Endothelial cell of umbilical vein (primary cell): ENCODE measurements around the gene AGRN.

Experiments
- CTCF ChIP-seq, 2 donors: IDR thresholded peaks; 1 replicate in 1 of 2; 2 replicates in 1 of 2; pipeline ENCODE4 v1.5.1; 2011; ENCODE audit warnings: low read length in 2 of 2, mild to moderate bottlenecking in 2 of 2, moderate library complexity in 2 of 2, control low read depth in 1 of 2, inconsistent platforms in 1 of 2, low read depth in 1 of 2; ENCODE audit not compliant: insufficient read depth in 1 of 2; ENCODE audit errors: extremely low read depth in 1 of 2
- EZH2 ChIP-seq: IDR thresholded peaks from 2 replicates; pipeline ENCODE4 v1.6.1; 2012; ENCODE audit warnings: borderline replicate concordance, low read depth, mild to moderate bottlenecking, moderate library complexity, low read length, inconsistent platforms; ENCODE audit not compliant: severe bottlenecking
- FOS ChIP-seq: IDR thresholded peaks from 2 replicates; pipeline ENCODE4 v1.6.1; 2011; ENCODE audit warnings: mild to moderate bottlenecking, low read length, moderate library complexity, borderline replicate concordance; ENCODE audit not compliant: insufficient read depth
- GATA2 ChIP-seq: IDR thresholded peaks from 2 replicates; pipeline ENCODE4 v1.7.0; 2011; ENCODE audit warnings: low read depth, mild to moderate bottlenecking, moderate library complexity, mixed read lengths, low read length; ENCODE audit not compliant: insufficient read length, insufficient read depth
- JUN ChIP-seq: IDR thresholded peaks from 2 replicates; pipeline ENCODE4 v1.6.1; 2011; ENCODE audit warnings: borderline replicate concordance, low read depth; ENCODE audit not compliant: insufficient read length, insufficient read depth
- MYC ChIP-seq: IDR thresholded peaks from one replicate; pipeline ENCODE4 v1.6.1; 2011; ENCODE audit warnings: mild to moderate bottlenecking, low read depth, low read length
- POLR2A ChIP-seq: IDR thresholded peaks from 2 replicates; pipeline ENCODE4 v1.6.1; 2012; ENCODE audit warnings: low read depth, mild to moderate bottlenecking, control low read depth, low read length
- POLR2AphosphoS5 ChIP-seq: IDR thresholded peaks from 2 replicates; pipeline ENCODE4 v1.6.1; 2012; ENCODE audit warnings: low read depth, mild to moderate bottlenecking, control low read depth, low read length, moderate library complexity; ENCODE audit not compliant: insufficient read depth
- TF ChIP-seq, protein P1 (sequence below): IDR thresholded peaks from 2 replicates; pipeline ENCODE4 v1.6.1; 2011; ENCODE audit not compliant: insufficient read depth, insufficient read length

DNA sequence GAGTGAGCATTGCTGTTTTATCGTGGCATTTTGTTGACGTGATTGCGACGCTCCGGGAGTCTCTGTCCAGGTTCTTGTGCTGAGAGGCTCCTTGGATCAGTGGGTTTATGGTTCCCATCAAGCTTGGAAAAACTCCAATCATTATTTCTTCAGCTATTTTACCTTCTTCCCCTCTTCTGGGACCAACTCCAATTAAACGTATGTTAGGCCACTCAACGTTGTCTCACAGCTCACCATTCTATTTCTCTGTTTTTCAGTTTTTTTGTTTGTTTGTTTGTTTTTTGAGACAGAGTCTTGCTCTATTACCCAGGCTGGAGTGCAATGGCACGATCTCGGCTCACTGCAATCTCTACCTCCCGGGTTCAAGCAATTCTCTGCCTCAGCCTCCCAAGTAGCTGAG is 28.0 kb upstream of the AGRN start:
- TF ChIP-seq POLR2A (no peak), CTCF (IDR thresholded peaks at IDR 0.05; ENCODE audit: extremely low read depth in 1 of 2, insufficient read depth in 1 of 2, low read depth in 1 of 2, low read length in 2 of 2) (no peak), POLR2AphosphoS5 (no peak), JUN (no peak), EZH2 (no peak), FOS (no peak), GATA2 (no peak), MYC (no peak)
- TF ChIP-seq, protein P1, sequence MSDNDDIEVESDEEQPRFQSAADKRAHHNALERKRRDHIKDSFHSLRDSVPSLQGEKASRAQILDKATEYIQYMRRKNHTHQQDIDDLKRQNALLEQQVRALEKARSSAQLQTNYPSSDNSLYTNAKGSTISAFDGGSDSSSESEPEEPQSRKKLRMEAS: no peak
